DOHH2 (cell line): ENCODE measurements around the gene HBEGF.

Experiments
- H3F3A ChIP-seq: fragments of 200-600 bp; sonication (generic), shearing (Covaris generic); 2 replicates; pipeline ENCODE4 v1.6.0; 2016; ENCODE audit warnings: antibody characterized with exemption, mild to moderate bottlenecking; ENCODE audit not compliant: control insufficient read depth, insufficient read depth
- H3K27ac ChIP-seq: fragments of 200-600 bp; sonication (generic); 2 replicates; pipeline ENCODE4 v1.5.1; 2014; ENCODE audit warnings: low read depth, mild to moderate bottlenecking, low read length, moderate library complexity
- H3K27me3 ChIP-seq: fragments of 200-600 bp; sonication (generic); 2 replicates; pipeline ENCODE4 v1.6.1; 2014; ENCODE audit warnings: mild to moderate bottlenecking, low read length, mixed read lengths; ENCODE audit not compliant: control insufficient read depth
- H3K36me3 ChIP-seq: fragments of 200-600 bp; sonication (generic); 2 replicates; pipeline ENCODE4 v1.6.1; 2014; ENCODE audit warnings: mild to moderate bottlenecking, low read length, moderate library complexity, mixed read lengths; ENCODE audit not compliant: control insufficient read depth
- H3K4me1 ChIP-seq: fragments of 200-600 bp; sonication (generic); 2 replicates; pipeline ENCODE4 v1.6.1; 2014; ENCODE audit warnings: mild to moderate bottlenecking, low read length, mixed read lengths; ENCODE audit not compliant: control insufficient read depth
- H3K4me2 ChIP-seq: fragments of 200-600 bp; sonication (generic); 2 replicates; pipeline ENCODE4 v1.6.0; 2014; ENCODE audit warnings: mild to moderate bottlenecking, low read length, moderate library complexity
- H3K4me3 ChIP-seq: fragments of 200-600 bp; sonication (generic); 2 replicates; pipeline ENCODE4 v1.5.1; 2014; ENCODE audit warnings: mild to moderate bottlenecking, low read length, mixed read lengths
- H3K79me2 ChIP-seq: fragments of 200-600 bp; sonication (generic); 2 replicates; pipeline ENCODE4 v1.6.1; 2014; ENCODE audit warnings: mild to moderate bottlenecking, low read length, mixed read lengths; ENCODE audit not compliant: control insufficient read depth
- H3K9me2 ChIP-seq: fragments of 200-600 bp; sonication (generic); replicated peaks from 2 replicates; pipeline ENCODE4 v1.6.1; 2014; ENCODE audit warnings: mild to moderate bottlenecking, low read length, mixed read lengths; ENCODE audit not compliant: control insufficient read depth
- H3K9me3 ChIP-seq: fragments of 200-600 bp; sonication (generic); 2 replicates; pipeline ENCODE4 v1.6.1; 2014; ENCODE audit warnings: antibody characterized with exemption, low read length, mixed read lengths; ENCODE audit not compliant: control insufficient read depth, insufficient read depth
- H4K20me1 ChIP-seq: fragments of 200-600 bp; sonication (generic); 2 replicates; pipeline ENCODE4 v1.6.0; 2014; ENCODE audit warnings: low read depth, mild to moderate bottlenecking, antibody characterized with exemption, low read length, moderate library complexity; ENCODE audit not compliant: control insufficient read depth, insufficient read depth
- EZH2phosphoT487 ChIP-seq: fragments of 200-600 bp; sonication (generic); IDR thresholded peaks from 2 replicates; pipeline ENCODE4 v1.6.1; 2017; ENCODE audit warnings: borderline replicate concordance, mild to moderate bottlenecking, antibody characterized with exemption, low read length, moderate library complexity, mixed read lengths
- TF ChIP-seq, protein P1 (sequence below): fragments of 200-600 bp; sonication (generic); IDR thresholded peaks from one replicate; pipeline ENCODE4 v1.5.1; 2014; ENCODE audit warnings: antibody characterized with exemption, mild to moderate bottlenecking, low read depth, low read length; ENCODE audit not compliant: poor library complexity, severe bottlenecking

HBEGF gene

GRCh38 chr5:140363631-140364471 lies 17.4 kb upstream of the HBEGF start:
- Histone ChIP-seq H3K9me2 (no peaks in the 10 kb centered on the region), H3K4me1 (peaks cover 9% of the 10 kb centered on the region; the same call in 1 of the 2 replicates), H3K79me2 (no peaks in the 10 kb centered on the region), H3K4me2 (peak overlapping the region; percentile 81), H3K27ac (no peak overlapping the region), H3K36me3 (no peaks in the 10 kb centered on the region), H4K20me1 (no peaks in the 10 kb centered on the region), H3K4me3 (peak overlapping the region; percentile 72), H3F3A (no peaks in the 10 kb centered on the region), H3K27me3 (no peaks in the 10 kb centered on the region), H3K9me3 (no peaks in the 10 kb centered on the region)
- TF ChIP-seq EZH2phosphoT487 = no peak
- TF ChIP-seq, protein P1, sequence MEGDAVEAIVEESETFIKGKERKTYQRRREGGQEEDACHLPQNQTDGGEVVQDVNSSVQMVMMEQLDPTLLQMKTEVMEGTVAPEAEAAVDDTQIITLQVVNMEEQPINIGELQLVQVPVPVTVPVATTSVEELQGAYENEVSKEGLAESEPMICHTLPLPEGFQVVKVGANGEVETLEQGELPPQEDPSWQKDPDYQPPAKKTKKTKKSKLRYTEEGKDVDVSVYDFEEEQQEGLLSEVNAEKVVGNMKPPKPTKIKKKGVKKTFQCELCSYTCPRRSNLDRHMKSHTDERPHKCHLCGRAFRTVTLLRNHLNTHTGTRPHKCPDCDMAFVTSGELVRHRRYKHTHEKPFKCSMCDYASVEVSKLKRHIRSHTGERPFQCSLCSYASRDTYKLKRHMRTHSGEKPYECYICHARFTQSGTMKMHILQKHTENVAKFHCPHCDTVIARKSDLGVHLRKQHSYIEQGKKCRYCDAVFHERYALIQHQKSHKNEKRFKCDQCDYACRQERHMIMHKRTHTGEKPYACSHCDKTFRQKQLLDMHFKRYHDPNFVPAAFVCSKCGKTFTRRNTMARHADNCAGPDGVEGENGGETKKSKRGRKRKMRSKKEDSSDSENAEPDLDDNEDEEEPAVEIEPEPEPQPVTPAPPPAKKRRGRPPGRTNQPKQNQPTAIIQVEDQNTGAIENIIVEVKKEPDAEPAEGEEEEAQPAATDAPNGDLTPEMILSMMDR = no peak

- Histone ChIP-seq H3K4me3 (peak overlapping the region; percentile 72), H4K20me1 (no peaks in the 10 kb centered on the region), H3K9me3 (no peaks in the 10 kb centered on the region), H3K9me2 (no peaks in the 10 kb centered on the region), H3K4me2 (peak overlapping the region; percentile 81), H3K36me3 (no peaks in the 10 kb centered on the region), H3F3A (no peaks in the 10 kb centered on the region), H3K27ac (no peak overlapping the region), H3K4me1 (peaks cover 9% of the 10 kb centered on the region; the same call in 1 of the 2 replicates), H3K27me3 (no peaks in the 10 kb centered on the region), H3K79me2 (no peaks in the 10 kb centered on the region)
- TF ChIP-seq, protein P1 = peak; percentile 95
- TF ChIP-seq EZH2phosphoT487 = no peak
These were observed 16.6 kb upstream of the HBEGF start for GRCh38 chr5:140362875-140363630.

DNA sequence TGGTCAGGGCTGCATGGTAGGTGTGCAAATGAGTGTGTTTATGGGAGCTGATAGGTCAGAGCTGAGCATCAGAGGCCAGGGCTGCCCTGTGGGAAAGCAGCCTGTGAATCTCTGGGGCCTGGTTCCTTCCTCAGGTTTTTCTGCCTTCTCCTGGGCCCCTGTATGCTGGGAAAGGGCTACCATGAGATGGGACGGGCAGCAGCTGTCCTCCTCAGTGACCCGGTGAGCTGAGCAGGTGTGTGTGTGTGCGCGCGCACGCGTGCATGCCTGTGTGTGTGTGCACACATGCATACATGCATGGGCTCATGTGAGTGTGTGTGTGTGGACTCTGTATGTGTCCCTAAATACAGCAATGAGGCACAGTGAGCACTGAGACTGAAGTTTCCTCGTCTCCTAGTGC lies 15.9 kb upstream of the HBEGF start:
- H3K4me2 ChIP-seq = no peak overlapping the region
- H3K27me3 ChIP-seq = no peaks in the 10 kb centered on the region
- no peaks in the 10 kb centered on the region for H3F3A ChIP-seq
- H3K27ac ChIP-seq = no peak overlapping the region
- H4K20me1 ChIP-seq = no peaks in the 10 kb centered on the region
- H3K79me2 ChIP-seq = no peaks in the 10 kb centered on the region
- no peak overlapping the region for H3K4me3 ChIP-seq
- no peaks in the 10 kb centered on the region for H3K9me2 ChIP-seq
- H3K4me1 ChIP-seq = peaks cover 9% of the 10 kb centered on the region; the same call in 1 of the 2 replicates
- no peaks in the 10 kb centered on the region for H3K36me3 ChIP-seq
- no peaks in the 10 kb centered on the region for H3K9me3 ChIP-seq
- no peak for TF ChIP-seq EZH2phosphoT487
- TF ChIP-seq, protein P1 = no peak
